ENCODE measurements around the gene SMARCD3. TPM values are rescaled to one million over a fixed set of nuclear protein-coding genes. Genes with fewer than 3 reads are reported as not detected.
A peak's percentile ranks its signal among the peaks of the same experiment; 100 is the strongest.

The SMARCD3 gene
- total RNA-seq, 1 donor from 2014 or later: 52.9 TPM

DNA sequence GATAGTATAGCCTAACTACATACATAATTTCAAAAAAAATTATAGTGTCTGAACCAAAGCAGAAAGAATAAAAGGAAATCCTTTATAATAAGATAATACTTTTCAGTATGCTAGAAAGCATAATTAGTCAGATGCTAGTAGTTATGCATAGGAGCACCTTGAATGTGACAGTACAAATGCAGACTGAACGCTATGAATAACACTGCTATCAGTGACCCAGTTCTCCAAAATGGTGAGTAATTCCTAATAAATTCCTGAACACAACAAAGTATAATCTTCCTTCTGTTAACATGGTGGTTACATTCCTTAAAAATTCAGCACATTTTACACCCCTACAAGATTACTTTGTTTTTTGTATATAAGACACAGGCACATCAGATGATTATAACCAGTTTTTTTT lies 17.4 kb downstream of the SMARCD3 start:
- Mint-ChIP-seq H3K4me1 (ENCODE audit: low read depth) (peaks cover 34% of the 10 kb centered on the region), H3K9me3 (ENCODE audit: low read depth) (no peaks in the 10 kb centered on the region), H3K27me3 (no peaks in the 10 kb centered on the region), H3K36me3 (ENCODE audit: insufficient read depth) (no peaks in the 10 kb centered on the region), H3K4me3 (ENCODE audit: low read depth) (no peak overlapping the region), H3K27ac (no peak overlapping the region)
- DNase-seq (ENCODE audit: low spot score, unreplicated experiment): no peak
- no peak for TF ChIP-seq CTCF (IDR thresholded peaks at IDR 0.05; ENCODE audit: unreplicated experiment)

- no peak for DNase-seq (ENCODE audit: low spot score, unreplicated experiment)
- Mint-ChIP-seq H3K4me1 (ENCODE audit: low read depth) (peaks cover 41% of the 10 kb centered on the region), H3K27ac (no peak overlapping the region), H3K9me3 (ENCODE audit: low read depth) (no peaks in the 10 kb centered on the region), H3K4me3 (ENCODE audit: low read depth) (no peak overlapping the region), H3K27me3 (no peaks in the 10 kb centered on the region), H3K36me3 (ENCODE audit: insufficient read depth) (peaks cover 10% of the 10 kb centered on the region)
- no peak for TF ChIP-seq CTCF (IDR thresholded peaks at IDR 0.05; ENCODE audit: unreplicated experiment)
These were observed 19.2 kb downstream of the SMARCD3 start for GRCh38 chr7:151229249-151229648.

- Mint-ChIP-seq H3K9me3 (ENCODE audit: low read depth) (no peaks in the 10 kb centered on the region), H3K36me3 (ENCODE audit: insufficient read depth) (peaks cover 12% of the 10 kb centered on the region), H3K27ac (peak overlapping the region; percentile 99), H3K27me3 (no peaks in the 10 kb centered on the region), H3K4me3 (ENCODE audit: low read depth) (peak overlapping the region; percentile 98), H3K4me1 (ENCODE audit: low read depth) (peaks cover 34% of the 10 kb centered on the region)
- no peak for TF ChIP-seq CTCF (IDR thresholded peaks at IDR 0.05; ENCODE audit: unreplicated experiment)
- no peak for DNase-seq (ENCODE audit: low spot score, unreplicated experiment)
These were observed 20.2 kb downstream of the SMARCD3 start for GRCh38 chr7:151228024-151228866.

- H3K36me3 Mint-ChIP-seq (ENCODE audit: insufficient read depth): peaks cover 16% of the 10 kb centered on the region
- H3K9me3 Mint-ChIP-seq (ENCODE audit: low read depth): no peaks in the 10 kb centered on the region
- H3K27ac Mint-ChIP-seq: peak within 1 kb of the TSS; percentile 99
- DNase-seq (ENCODE audit: low spot score, unreplicated experiment): peak; percentile 99
- peak within 1 kb of the TSS; percentile 98 for H3K4me3 Mint-ChIP-seq (ENCODE audit: low read depth)
- no peak for TF ChIP-seq CTCF (IDR thresholded peaks at IDR 0.05; ENCODE audit: unreplicated experiment)
- H3K4me1 Mint-ChIP-seq (ENCODE audit: low read depth): peaks cover 30% of the 10 kb centered on the region
- H3K27me3 Mint-ChIP-seq: no peaks in the 10 kb centered on the region
These were observed 21.4 kb downstream of the SMARCD3 start, which contains the start of gene ABCF2 for GRCh38 chr7:151226875-151227782. Gene ABCF2, minus strand, starts transcription at chr7:151227205. Its CDS starts 747 bp downstream, at chr7:151226458.

DNA sequence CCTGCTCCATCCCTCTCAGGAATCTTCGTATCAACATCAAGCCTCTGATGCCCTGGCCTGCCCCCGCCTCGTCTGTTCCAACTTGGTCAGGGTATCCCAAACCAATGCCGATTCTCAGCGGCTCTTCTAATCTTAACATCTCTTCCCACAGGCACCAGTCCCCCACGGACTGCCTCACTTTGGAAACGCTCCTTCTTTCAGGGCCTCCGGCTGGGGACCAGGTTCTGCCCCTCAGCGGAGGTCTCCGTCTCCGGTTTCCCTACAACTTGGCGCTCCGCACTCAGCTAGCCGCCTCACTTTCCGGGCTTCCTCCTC lies 22.0 kb downstream of the SMARCD3 start:
- Mint-ChIP-seq H3K9me3 (ENCODE audit: low read depth) (no peaks in the 10 kb centered on the region), H3K4me3 (ENCODE audit: low read depth) (peak overlapping the region; percentile 98), H3K27ac (peak overlapping the region; percentile 99), H3K36me3 (ENCODE audit: insufficient read depth) (peaks cover 16% of the 10 kb centered on the region), H3K4me1 (ENCODE audit: low read depth) (peaks cover 24% of the 10 kb centered on the region), H3K27me3 (no peaks in the 10 kb centered on the region)
- no peak for DNase-seq (ENCODE audit: low spot score, unreplicated experiment)
- no peak for TF ChIP-seq CTCF (IDR thresholded peaks at IDR 0.05; ENCODE audit: unreplicated experiment)

Data from progenitor cell of endocrine pancreas (in vitro differentiated cells).